Stimulated activated CD8-positive, alpha-beta memory T cell treated with anti-CD3 and anti-CD28 coated beads, Interleukin-12 subunit alpha, Interleukin-12 subunit beta, amount 100 ng/mL, for 24 hours (primary cell): ENCODE measurements around the gene SIKE1.
"Not testable (repeated sequence)": the region's sequence is repeated elsewhere in the genome, so short reads cannot be mapped to it uniquely, and the experiment has no call there.

Source experiments
- DNase-seq: peaks from one replicate; pipeline ENCODE4 v3.0.0-alpha.2; 2020; ENCODE audit errors: extremely low read depth

SIKE1 gene

DNA sequence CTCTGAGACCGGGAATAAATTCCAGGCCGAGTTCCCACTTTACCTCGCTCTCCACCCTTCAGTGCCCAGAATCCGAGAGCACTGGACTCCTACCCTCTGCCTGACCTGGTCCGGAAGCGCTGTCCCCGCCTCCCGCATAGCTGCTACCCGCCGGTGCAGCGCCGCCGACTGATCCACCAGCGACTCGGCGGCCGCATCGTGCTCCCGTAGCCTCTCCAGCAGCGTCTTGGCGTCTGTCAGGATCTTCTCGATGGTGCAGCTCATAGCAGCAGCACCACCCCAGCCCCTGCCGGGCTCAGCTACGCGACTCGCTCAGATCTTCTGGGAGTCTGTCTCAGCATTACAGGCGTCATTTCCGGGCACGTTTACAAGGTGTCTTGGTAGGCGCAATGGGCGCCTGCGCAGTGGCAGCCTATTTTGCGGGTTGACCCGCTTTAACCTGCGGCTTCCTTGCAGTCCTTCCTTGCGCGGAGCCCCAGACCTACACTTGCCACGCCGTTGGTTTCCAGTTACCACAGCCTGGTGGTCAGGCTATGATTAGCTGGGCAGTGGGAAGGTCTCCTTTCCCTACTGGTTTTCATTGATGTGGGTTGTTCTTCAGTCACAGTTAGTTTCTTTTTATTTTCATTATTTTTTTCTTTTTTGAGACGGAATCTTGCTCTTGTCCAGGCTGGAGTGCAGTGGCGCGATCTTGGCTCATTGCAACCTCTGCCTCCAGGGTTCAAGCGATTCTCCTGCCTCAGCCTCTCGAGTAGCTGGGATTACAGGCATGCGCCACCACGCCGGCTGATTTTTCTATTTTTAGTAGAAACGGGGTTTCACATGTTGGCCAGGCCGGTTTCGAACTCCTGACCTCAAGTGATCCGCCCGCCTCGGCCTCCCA is at the start of gene SIKE1:
SIKE1 (minus strand) TSS at position 342 of the 883 bp plus-strand sequence; CDS start at position 264, 78 bp downstream.
- peak; percentile 91 for DNase-seq

GRCh38 chr1:114830075-114830474 is 49.6 kb upstream of the SIKE1 start:
- not testable (repeated sequence) for DNase-seq

DNA sequence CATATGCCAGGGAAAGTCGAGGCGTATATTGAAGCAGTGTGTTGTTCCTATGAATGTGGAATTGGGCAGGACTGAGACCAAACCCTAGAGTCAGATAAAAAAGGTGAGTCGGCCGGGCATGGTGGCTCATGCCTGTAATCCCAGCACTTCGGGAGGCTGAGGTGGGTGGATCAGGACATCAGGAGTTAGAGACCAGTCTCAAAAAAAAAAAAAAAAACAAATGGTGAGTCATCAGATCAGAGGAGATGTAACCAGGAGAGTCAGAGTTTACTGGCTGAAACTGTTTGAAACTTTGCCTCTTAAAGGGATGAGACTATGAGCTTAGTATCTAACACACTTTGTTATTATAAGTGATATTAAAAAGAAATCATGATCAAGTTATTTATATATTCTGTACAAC is 47.8 kb upstream of the SIKE1 start:
- no peak for DNase-seq

GRCh38 chr1:114821978-114822377 is 41.5 kb upstream of the SIKE1 start:
- no peak for DNase-seq

DNA sequence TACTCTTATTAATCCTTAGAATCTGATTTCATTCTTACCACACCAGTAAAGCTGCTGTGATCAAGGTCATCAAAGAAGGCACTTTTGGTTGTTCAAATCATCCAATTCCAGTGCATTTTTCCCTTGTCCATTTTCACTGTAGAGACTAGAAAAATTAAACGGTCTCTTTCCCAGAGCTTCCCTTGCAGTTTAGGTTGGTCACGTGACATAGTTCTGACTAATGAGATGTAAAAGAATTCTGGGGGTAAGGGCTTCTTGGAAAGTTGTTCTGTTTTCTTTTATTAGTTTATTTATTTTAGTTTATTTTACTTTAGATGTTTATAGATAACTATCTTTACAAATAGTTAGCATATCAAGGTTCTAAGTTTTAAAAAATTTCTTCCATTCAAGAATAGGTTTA is 39.9 kb upstream of the SIKE1 start:
- DNase-seq = no peak

DNA sequence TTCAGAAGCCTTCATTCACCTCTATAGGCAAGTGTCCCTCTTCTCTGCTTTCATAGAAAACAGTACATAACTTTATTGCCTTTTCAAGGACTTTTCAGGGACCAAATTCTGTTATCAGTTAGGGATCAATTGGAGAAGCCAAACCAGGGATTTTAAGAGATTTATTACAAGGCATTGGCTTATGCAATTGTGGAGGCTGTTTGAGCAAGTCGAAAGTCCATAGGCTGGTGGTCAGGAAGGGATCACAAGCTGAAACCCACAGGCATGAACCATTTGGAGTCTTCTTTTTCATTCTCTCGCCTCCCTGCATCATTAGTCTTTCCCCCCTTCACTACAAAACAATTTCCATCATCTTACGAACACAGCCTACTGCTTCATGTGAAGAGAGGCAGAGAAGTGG is 39.4 kb upstream of the SIKE1 start:
- DNase-seq = no peak

- DNase-seq = not testable (repeated sequence)
Measured at GRCh38 chr1:114804449-114804848, 24.0 kb upstream of the SIKE1 start.

DNA sequence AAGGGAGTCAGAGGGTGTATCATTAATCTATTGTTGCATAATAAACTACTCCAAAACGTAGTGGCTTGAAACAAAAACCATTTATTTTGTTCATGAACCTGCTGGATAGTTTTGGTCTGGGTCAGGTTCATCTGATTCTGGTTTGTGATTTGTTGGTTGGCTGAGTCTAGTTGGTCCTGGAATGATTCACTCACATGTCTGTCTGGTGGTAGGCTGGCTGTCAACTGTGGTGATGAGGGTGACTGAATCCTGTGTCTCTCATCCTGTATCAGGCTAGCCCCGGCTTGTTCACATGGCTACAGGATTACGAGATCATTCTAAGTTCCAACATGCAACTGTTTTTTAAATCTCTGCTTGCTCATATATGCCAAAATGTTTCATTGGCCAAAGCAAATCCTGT is 22.5 kb upstream of the SIKE1 start:
- no peak for DNase-seq

- no peak for DNase-seq
Measured at GRCh38 chr1:114794038-114794437, 13.6 kb upstream of the SIKE1 start.

DNA sequence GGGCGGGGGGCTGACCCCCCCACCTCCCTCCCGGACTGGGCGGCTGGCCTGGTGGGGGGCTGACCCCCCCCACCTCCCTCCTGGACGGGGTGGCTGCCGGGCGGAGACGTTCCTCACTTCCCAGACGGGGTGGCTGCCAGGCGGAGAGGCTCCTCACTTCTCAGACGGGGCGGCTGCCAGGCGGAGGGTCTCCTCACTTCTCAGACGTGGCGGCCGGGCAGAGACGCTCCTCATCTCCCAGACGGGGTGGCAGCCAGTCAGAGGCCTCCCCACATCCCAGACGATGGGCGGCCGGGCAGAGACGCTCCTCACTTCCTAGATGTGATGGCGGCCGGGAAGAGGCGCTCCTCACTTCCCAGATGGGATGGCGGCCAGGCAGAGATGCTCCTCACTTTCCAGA is 10.1 kb upstream of the SIKE1 start:
- DNase-seq = not testable (repeated sequence)

- not testable (repeated sequence) for DNase-seq
Measured at GRCh38 chr1:114786440-114786839, 6.0 kb upstream of the SIKE1 start.

DNA sequence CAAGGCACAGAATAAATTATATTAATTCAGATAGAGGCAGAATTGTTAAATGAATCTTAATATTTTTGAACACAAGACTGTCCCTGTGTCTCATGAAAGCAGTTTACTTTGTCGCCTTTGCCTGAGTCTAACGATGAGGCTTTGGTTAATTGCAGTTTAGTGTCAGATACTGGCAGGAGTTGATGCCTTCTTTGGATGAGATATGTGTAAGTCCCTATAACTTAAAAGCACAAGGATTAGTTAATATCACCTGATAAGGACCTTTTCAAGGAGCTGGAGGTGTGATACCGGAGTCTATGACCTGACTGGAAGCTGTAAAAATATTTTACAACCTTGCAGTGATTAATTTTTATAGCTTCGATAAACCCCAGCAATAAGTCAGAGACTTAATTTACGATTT is 2.0 kb upstream of the SIKE1 start:
- no peak for DNase-seq

- no peak for DNase-seq
Measured at GRCh38 chr1:114779722-114780121, 763 bp downstream of the SIKE1 start.

DNA sequence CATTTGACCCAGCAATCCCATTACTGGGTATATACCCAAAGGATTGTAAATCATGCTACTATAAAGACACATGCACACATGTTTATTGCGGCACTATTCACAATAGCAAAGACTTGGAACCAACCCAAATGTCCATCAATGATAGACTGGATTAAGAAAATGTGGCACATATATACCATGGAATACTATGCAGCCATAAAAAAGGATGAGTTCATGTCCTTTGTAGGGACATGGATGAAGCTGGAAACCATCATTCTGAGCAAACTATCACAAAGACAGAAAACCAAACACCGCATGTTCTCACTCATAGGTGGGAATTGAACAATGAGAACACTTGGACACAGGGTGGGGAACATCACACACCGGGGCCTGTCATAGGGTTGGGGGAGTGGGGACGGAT is 3.8 kb downstream of the SIKE1 start:
- not testable (repeated sequence) for DNase-seq

DNA sequence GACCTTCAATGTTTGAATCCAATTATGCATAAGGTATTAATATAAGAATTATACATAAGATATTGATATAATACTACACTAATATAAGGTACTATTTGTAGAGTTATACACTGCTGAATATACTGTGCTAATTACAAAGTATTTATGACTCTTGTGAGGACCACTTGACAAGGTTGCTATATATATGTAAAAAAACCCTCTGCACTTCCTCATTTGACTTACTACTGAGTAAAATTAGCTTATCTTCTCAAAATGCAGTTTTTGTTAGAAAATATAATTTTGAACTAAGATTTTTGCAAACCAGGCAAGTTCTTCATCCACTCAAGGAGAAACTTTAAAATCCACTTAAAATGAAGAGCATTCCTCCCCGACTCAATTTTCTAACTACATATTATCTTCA is 8.5 kb downstream of the SIKE1 start:
- DNase-seq = no peak

DNA sequence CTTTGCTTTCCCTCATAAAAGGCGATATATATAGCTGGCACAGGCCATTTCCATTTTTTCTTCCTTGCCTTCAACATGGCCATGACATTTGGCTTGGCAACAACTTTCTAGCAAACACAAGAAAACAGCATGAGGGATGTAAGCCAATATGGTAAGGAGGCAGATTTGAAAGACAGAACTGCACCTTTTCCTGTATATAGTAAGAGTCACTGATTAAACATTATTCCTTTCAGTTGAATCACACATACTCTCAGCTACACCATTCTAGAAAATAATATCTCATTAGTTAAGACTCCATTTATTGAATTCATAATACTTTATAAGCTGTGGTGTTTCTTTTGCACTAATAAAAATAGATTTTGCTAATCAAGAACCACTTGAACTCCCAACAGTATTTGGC is 9.5 kb downstream of the SIKE1 start:
- DNase-seq = no peak

GRCh38 chr1:114764689-114765088 is 15.8 kb downstream of the SIKE1 start:
- DNase-seq = no peak

DNA sequence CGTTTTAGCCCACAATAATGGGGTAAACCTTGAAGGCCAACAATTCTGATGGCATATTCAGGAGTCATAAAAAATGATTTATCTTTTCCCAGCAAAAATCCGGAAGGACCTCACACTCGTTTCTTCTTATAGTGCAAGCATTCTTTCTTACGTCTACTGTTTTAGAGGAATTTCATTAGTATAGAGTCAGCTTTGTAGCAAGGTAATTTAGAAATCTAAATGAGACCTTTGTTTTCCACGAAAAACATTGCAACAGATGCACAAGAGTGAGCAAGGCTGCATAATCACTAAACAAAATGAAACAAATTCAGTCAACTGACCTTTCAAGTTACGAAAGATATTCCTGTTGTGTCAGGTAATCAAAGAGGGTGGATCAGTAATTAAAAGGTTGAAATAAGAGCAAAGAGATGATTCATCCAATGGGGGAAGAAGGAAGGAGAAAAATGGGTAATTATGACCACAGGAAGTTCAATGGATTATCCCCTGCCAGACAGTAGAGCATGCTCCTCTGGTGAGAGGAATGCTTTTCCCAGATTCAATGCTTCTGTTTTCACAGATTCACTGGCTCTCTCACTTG is 22.1 kb downstream of the SIKE1 start:
- no peak for DNase-seq

DNA sequence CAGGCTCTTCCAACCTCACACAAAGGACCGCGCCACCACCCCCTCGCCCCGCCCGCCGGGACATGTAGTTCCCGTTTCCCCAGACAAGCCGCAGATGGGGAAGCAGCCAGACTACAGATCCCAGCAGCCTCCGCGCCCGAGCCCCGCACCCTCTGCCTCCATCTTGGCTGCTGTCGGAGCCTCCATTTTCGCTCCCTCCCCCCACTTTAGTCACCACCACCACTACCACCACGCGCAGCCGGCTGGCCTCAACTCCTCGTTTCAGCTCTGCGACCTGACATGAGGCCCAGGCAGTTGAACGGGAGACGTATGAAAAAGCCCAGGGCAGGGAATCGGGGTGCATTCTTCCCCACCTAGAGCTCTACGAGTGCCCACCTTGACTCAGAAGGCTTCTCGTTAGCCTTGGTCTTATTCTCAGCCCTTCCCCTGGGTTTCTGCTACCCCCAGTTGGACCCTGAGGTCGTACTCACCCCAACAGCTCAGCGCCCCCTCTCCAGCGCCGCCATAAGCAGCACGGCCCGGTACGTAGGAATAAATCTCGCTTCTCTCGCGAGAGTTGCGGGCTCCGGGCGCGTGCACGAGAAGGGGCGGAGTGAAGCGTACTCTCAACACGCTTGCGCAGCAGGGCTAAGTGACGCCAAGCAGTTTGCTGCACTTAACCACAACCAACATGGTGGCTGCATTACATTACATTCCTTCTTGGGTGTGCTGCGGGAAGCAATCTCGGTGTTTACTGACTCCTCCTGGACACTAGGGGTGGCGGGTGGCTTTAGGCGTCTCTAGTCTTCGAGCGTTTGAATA is 22.8 kb downstream of the SIKE1 start, which contains the start of gene CSDE1:
CSDE1 (minus strand) TSS at position 530 of the 801 bp plus-strand sequence. CDS start 18,094 bp downstream, outside the sequence.
- peak; percentile 85 for DNase-seq

GRCh38 chr1:114756949-114757454 is 23.5 kb downstream of the SIKE1 start:
- DNase-seq = no peak

- DNase-seq = no peak
Measured at GRCh38 chr1:114756009-114756892, 24.2 kb downstream of the SIKE1 start.
